HG02973 (cell line): Measurements from ENCODE around the gene TXN2.
A peak's percentile ranks its signal among the peaks of the same experiment; 100 is the strongest.
"Not testable (repeated sequence)": the region's sequence is repeated elsewhere in the genome, so short reads cannot be mapped to it uniquely, and the experiment has no call there.

Experiments used
- ATAC-seq: cut with Tn5 transposase; IDR thresholded peaks from one replicate; pipeline ENCODE4 v1.9.1; 2021; ENCODE audit warnings: moderate library complexity; ENCODE audit not compliant: unreplicated experiment

Gene TXN2, protein sequence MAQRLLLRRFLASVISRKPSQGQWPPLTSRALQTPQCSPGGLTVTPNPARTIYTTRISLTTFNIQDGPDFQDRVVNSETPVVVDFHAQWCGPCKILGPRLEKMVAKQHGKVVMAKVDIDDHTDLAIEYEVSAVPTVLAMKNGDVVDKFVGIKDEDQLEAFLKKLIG

DNA sequence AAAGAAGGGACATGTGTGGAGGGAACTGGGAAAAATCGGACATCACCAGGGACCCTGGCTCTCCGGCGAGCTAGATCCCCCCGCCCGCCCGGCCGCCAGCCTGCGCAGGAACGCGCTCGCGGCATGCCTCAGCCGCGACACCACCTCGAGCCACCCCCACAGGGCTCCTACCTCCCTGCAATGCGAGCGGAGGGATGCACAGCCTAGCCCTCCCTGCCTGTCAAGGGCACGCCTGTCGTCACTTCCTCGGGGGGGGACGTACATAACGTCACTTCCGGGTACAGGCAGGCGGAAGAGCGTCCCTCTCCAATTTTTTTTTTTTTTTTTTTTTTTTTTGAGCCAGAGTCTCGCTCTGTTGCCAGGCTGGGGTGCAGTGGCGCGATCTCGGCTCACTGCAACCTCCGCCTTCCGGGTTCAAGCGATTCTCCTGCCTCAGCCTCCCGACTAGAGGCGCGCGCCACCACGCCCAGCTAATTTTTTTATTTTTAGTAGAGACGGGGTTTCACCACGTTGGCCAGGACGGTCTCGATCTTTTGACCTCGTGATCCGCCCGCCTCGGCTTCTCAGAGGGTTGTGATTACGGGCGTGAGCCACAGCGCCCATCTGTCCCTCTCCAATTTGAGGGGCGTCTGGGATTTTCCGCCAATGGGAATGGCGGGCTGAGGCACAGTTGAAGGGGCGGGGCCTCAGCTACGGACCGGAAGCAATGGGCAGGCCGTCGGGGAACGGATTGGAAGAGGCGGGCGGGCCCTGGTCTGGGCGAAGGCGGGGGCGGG is at the start of gene TXN2:
Gene TXN2, minus strand, starts transcription at position 248 of the 776 bp plus-strand sequence. CDS start 803 bp downstream, outside the sequence.
- peak; percentile 76 for ATAC-seq

DNA sequence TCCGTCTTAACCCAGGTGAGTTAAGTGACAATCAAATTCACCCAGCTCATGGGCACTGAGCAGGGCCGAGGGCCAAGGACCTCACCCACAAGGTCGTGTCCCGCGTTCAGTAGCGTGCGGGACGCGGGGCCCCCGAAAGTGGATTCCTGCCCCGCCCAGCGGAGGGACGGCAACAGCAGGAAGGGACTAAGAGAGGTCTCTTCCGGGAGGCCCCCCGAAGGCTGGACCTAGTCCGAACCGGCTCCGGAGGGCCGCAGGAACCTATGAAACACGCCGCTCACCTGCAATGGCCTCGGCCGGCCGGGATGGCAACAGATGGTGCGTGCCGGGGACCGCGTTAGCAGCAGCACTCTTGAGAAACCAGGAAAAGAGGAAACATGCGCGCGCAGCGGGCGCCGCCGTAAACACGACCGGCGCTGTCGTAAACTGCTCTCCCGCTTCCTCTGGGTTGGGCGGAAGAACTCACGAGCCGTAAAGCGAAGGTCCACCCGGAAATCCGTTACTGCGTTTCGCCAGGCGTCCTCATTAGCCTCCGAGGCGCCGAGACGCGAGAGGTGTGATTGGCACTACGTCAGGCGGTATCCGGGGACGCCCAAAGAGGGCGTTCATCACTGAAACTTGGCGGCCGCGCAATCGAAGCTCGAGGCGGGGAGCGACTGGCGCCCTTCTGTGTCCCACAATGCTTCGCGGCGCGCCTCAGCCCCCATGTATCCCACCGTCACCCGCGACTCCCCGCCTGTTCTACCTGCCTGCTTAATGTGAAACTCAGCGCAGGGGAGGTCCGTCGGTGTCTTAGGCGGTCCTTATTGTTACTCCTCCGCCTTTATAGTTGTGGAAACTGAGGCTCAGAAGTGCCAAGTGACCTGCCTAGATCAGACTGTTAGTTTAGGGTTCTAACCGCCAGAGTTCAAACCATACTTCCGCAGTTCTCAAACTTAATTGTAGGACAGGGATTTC is 47.6 kb upstream of the TXN2 start, which contains the start of gene EIF3D:
Gene EIF3D, minus strand, starts transcription at position 372 of the 957 bp plus-strand sequence. CDS start 3,045 bp downstream, outside the sequence.
- ATAC-seq = peak; percentile 85

DNA sequence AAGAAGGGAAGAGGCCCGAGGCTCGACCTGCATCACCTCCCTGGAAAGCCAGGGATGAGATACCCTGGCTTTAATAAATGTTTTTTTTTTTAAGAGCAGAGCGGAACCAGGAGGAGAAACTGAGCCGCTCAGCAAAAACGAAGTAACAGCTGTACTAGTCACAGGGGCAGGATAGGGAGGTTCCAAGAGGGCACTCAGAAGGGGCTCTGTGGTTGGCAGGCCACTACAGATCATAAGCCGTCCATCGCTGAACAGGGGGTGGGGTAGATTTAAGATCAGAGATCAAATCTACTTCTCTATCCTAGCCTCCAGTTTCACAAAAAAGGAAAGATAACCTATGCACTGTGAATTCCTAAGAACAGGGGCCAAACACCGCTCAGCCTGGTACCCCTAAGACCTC is 46.9 kb upstream of the TXN2 start:
- peak; percentile 7 for ATAC-seq

DNA sequence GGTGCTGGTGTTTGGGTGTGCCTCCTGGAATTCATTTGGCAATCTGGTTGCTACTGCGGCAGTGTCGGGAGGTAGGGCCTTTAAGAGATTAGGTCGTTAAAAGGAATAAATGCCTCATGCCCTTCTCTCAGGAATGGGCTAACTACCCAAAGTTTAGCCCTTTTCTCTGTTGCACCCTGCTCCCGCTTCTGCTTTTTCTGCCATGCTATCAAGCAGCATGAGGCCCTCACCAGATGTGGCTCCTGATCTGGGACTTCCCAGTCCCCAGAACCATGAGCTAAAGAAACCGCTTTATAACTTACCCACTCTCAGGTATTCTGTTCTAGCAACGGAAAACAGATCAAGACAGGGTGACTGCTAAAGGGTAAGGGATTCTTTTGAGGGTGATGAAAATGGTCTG is 41.2 kb upstream of the TXN2 start:
- ATAC-seq = no peak

DNA sequence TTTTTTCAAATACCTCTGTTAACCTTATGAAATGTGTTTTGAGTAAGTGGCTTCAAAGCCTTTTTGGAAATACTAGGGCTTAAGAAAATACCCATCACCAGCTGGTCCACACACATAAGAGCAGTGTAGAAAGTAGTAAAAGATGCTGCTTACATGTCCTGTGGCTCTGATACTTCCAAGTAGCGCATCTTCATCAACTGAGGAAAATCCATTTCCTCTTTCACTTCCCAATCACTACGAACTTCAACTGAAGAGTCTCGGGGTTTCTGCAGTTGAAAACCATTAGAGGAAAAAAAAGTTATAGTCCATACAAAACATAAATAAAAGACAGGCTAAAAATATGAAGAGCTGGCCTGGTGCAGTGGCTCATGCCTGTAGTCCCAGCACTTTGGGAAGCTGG is 39.0 kb upstream of the TXN2 start:
- ATAC-seq = no peak

DNA sequence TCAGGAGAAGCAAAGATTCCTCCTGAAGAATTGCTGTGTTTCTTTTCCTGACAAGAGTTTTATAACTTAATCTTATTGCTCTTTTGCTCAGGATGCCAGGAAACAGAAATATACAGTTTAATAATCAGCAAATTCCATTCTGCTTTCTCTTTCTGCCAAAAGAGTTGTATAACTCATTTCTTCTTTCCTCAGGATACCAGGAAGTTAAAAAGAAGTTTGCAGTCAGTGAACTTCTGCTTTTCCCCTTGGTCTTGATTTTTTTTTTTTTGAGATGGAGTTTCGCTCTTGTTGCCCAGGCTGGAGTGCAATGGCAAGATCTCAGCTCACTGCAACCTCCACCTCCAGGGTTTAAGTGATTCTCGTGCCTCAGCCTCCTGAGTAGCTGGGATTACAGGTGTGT is 38.5 kb upstream of the TXN2 start:
- not testable (repeated sequence) for ATAC-seq

DNA sequence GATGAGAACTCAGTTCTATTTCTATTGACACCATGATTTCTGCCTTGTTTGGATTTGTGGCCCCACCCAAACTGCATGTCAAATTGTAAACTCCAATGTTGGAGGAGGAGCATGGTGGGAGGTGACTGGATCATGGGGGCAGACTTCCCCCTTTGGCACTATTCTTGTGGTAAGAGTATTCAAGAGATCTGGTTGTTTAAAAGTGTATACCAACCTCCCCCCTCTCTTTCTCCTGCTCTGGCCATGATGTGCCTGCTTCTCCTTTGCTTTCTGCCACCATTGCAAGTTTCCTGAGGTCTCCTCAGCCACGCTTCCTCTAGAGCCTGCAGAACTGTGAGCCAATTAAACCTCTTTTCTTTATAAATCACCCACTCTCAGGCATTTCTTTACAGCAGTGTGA is 33.3 kb upstream of the TXN2 start:
- no peak for ATAC-seq

DNA sequence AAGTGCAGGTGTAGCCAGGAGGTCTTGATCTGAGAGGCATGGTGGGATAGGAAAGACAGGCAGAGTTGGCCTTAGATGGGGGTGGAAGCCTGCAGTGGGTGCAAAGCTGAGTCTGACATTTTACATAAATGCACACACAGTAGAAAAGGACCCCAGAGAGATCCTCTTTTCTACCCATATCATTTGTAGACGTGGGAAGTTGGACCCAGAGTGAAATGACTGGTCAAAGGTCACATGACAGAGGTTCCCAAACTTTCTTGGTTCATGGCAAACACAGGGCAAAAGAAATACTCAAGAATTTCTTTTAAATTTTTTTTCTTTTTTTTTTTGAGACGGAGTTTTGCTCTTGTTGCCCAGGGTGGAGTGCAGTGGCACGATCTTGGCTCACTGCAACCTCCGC is 31.6 kb upstream of the TXN2 start:
- no peak for ATAC-seq

DNA sequence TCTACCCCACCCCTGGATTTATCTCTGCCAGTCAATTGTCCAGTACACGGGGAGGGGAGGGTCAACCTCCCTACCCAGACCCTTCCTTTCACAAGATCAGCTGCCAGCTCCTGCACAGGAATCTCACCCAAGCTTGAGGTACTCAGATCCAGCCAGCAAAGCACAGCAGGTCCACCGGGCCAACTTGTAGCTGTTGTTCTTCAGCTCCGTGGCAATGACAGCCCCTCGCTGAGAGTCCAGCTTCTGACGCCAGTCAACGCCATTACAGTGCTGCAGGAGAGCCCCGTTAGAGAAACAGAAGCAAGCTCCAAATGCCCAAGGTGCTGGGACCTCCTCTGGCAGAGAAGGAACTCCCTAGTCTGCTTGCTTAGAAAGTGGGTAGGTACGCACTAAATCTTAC is 30.9 kb upstream of the TXN2 start:
- ATAC-seq = no peak

DNA sequence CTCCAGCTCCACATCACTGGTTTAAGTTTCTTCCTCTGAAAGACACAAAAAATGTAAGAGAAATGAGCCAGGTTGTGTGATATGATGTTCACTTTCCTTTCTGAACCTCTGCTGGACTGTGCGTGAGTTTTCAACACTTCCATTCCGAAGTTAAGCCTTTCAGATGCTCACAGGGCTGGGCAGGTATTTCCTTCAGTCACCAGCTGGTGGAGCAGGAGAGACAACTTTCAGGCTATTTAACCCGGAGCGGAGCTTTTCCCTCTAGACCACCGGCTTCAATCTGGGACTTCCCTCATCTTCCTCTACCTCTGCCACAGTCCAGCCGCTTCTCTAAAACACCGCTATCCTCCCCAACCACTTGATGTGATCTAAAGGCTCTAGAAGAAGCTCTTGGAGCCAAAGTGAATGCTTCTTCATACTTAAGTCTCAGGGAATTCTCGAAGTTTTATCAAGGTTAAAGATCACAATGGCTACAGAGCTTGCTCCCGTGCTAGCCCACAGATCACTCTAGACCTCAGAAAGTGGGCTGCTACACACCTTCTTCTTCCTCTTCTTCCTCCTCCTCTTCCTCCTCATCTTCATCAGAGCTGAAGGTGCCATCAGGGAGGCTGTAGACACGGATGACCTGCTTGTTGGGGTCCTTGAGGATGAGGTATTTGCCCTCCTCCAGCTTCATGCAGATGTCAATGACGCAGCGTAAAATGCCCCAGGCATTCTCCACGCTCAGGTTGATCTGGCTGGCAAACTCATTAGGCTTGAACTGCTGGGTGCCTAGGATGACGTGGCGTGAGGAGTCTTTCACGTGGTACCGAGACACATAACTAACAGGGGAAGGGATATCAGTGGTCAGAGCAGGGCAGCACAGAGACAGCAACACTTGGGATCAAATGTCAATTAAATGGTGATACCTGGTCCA is 29.8 kb upstream of the TXN2 start:
- no peak for ATAC-seq

DNA sequence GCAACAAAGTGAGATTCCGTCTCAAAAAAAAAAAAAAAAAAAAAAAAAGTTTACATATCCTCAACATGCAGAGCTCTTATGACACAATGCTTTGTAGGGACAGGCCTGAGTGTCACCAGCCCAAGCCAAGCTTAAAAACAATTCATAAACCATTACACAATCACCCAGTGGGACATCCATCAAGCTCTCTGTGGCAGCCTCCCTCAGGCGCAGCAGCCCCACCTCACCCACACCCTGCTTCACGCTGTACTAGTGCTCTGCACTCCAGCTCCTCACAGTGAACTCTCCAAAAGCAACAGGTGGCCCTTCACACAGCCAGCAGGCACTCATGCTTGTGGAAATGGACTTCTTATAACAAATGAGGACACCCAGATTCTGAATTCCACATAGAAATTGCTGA is 28.9 kb upstream of the TXN2 start:
- no peak for ATAC-seq

DNA sequence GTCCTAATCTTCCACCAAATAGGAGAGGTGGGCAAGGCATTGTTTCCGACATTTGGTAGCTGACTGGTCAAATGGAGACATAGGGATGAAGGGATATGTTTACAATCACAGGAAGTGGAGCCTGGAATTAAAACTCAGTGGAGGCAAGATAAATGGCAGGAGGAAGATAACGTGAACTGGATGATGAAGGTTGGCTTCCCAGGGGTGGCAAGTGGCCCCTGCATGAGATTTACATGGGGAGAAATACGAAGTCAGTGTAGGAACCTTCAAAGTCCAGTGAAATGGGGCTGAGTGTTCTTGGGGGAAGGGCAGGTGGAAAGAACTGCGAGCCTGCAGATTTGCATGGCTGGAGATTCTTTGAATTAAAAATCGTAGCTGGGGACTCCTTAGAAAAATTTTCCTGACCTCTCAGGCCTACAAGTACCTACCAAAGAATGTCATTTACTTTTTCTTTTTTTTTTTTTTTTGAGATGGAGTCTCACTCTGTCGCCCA is 26.1 kb upstream of the TXN2 start:
- no peak for ATAC-seq

DNA sequence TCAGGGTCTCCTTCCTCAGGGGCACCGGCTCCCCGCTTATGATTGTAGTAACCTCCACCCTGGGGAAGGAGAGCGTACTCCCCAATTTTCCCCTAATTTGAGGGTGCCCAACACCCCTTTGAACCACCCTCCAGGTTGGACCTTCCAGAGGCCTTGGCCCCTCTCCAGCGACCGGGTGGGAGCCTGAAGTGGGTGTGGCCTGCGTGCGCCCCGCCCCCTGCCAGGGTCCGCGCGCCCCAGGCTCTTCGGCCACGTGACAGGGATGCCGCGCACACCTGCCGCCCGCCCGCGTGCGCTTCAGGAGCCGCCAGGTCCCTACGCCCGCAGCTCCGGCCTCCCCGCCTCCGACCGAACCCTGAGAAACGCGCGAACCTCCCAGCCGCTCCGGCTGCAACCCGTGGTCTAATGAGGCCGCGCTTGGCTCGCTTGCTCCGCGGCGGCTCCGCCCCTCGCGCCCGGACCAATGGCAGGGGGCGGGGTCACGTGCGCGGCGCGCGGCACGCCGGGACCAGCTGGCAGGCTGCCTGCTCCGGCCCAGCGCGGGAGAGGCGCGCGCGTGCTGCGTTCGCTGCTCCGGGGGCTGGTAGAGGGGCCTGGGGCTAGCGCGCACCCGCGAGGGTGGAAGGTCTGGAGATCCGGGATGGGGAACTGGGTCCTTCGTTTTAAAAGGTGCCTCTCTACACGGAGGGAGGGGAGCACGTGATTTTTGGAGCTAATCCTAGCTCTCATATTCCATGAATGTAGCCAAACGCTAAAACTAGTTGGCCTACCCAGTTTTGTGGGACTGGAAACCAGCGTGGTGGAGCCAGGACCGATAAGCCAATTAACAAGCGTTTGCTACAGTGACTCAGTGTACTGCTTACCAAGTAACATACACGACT is 25.4 kb upstream of the TXN2 start, which contains the start of gene FOXRED2:
Gene FOXRED2, minus strand, starts transcription at position 404 of the 881 bp plus-strand sequence. CDS start 618 bp downstream, outside the sequence.
- no peak for ATAC-seq

DNA sequence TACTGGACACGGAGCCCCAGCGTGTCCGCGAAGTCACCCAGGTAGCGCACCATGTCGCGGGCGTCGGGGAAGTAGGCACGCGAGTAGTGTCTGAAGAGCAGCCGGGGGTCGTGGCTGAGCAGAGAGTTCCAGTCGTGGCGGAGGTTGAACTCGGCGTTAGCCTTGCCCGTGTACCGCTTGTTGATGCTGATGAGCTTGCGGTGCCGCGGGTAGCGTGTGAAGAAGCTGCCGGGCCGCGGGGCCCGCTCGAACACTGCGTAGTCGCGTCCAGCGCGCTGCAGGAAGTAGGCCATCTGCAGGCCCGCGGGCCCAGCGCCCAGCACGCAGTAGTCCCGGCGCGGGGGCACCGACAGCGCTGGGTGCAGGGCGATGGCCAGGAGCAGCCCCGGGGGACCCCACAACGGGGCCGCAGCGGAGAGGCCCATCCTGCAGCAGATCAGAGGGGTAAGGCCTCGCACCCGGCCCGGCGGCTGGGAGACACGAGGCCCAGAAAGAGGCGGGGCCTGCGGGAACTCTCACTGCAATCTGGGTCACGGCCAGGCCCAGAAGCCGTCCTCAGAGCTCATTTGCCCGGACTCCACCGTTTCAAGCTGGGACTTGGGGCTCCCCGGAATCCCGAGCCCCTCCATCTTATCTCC is 24.7 kb upstream of the TXN2 start:
- no peak for ATAC-seq

DNA sequence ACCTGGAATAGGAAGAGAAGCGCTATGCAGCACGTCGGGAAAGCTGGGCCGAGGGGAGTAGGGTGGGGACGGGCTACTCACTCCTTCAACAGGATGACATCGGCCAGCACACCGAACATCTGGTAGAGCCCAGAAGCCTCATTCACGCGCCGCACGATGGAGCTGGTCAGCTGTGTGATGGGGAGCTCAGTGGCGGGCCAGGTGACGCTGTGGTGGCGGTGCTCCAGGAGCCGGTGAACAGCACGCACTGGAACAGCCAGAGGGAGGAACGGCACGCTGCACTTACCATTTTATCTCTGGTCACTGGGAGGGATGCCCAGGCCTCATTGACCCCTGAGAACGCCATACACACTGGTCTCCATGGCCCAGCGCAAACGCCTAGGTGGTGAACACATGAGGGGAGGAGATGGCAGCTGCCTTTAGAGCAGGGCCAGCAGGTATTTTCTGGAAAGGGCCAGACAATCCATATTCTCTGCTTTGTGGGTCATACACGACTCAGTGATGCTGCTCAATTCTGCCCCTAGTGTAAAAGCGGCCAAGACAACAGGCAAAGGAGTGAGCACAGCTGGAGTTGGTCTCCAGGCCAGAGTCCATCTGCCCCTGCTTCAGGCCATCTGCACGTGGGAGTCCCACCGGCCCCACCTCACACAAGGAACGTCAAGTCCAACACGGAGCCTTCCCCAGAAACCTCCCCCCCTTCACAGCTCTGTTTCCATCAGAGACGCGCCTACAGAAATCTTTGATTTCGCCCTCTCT is 16.6 kb upstream of the TXN2 start:
- no peak for ATAC-seq

DNA sequence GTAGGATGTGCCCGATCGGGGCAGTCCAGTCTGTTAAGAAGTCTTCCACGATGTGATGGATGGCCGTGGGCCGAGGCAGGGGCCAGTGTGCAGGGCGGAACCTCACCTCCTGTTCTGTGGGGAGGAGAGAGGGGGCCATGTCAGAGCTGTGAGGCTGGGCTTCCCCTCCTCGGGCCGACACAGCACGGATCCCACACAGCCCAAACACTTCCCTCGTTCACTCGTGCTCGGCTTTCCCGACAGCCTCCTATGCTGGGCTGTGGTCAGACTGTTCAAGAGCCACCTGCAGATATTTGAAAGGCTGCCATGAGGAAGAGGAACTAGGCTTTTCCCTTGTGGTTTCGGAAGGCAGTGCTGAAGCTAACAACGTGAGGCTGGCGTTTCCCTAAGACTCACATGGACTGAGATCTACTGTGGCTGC is 12.3 kb upstream of the TXN2 start:
- ATAC-seq = no peak

DNA sequence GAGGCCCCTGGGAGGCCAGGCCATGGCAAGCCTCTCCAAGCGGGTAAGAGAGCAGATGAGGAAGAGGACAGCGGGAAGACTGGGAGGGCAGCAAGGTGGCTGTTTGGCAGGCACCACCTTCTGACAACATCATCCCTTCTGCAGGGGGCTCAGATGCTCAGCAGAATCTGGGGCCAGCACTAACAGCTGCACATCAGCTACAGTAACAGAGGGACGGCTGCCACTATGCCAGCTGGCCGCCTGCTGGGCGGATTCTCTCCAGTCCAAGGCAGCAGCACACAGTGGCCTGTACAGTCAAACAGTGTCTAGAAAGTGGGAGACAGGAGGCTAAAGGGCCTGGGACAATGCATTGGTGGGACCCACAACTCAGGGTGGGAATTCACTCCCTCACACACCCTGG is 10.7 kb upstream of the TXN2 start:
- ATAC-seq = no peak

DNA sequence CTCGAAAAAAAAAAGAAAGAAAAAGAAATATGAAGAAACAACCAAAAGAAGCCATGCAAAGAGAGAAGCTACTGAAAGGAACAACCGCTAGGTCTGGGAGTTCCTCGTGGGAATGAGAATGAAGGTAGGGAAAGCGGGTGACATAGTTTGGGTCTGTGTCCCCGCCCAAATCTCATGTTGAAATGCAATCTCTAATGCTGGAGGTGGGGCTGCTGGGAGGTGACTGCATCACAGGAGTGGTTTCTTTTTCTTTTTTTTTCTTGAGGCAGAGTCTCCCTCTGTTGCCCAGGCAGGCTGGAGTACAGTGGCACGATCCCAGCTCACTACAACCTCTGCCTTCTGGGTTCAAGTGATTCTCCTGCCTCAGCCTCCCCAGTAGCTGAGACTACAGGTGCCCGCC is 9.7 kb upstream of the TXN2 start:
- ATAC-seq = no peak
